ENCODE results near the gene CRYBG1.

DNA sequence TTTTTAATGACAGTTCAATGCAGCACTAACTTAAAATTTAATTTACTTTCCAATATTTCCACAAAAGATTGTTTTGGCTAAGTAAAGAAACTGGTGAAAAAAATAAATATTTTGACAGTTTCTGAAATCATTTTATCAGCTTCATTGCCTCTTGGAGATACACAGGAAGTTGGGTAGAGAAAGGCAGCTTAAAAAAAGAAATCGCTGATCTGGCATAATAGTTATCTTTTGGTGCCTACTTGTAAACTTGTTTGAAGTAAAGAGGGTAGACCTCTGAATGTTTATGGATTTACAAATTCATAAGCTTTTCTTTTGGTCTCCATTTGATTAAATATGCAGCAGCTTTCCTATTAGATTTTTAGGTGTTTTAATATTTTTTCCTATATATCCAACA, 165.4 kb downstream of the CRYBG1 start:
- TF ChIP-seq, protein P1, sequence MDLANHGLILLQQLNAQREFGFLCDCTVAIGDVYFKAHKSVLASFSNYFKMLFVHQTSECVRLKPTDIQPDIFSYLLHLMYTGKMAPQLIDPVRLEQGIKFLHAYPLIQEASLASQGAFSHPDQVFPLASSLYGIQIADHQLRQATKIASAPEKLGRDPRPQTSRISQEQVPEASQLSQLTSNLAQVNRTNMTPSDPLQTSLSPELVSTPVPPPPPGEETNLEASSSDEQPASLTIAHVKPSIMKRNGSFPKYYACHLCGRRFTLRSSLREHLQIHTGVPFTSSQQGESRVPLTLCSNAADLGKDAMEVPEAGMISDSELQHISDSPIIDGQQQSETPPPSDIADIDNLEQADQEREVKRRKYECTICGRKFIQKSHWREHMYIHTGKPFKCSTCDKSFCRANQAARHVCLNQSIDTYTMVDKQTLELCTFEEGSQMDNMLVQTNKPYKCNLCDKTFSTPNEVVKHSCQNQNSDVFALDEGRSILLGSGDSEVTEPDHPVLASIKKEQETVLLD (CRISPR knock-in tag; IDR thresholded peaks at IDR 0.05; ENCODE audit: low read depth): no peak
- no peak for TF ChIP-seq POLR2AphosphoS2 (IDR thresholded peaks at IDR 0.05; ENCODE audit: low read depth, low read length)
- no peak for TF ChIP-seq NFYB (CRISPR knock-in tag; IDR thresholded peaks at IDR 0.05)
